HEK293T (cell line): ENCODE measurements around the gene MAPK13.

ENCODE experiments used
- ARNT ChIP-seq: fragments of 450-650 bp; IDR thresholded peaks from 2 replicates; pipeline ENCODE4 v1.6.1; 2017; ENCODE audit warnings: mild to moderate bottlenecking
- BHLHE40 ChIP-seq: fragments of 450-650 bp; IDR thresholded peaks from 2 replicates; pipeline ENCODE4 v1.6.1; 2016; ENCODE audit warnings: mild to moderate bottlenecking, moderate library complexity, borderline replicate concordance
- FOXA1 ChIP-seq: fragments of 450-650 bp; IDR thresholded peaks from 2 replicates; pipeline ENCODE4 v1.6.1; 2016; ENCODE audit warnings: mild to moderate bottlenecking
- FOXM1 ChIP-seq: fragments of 450-650 bp; IDR thresholded peaks from 2 replicates; pipeline ENCODE4 v1.6.1; 2017; ENCODE audit warnings: mild to moderate bottlenecking, borderline replicate concordance
- NFRKB ChIP-seq: fragments of 450-650 bp; IDR thresholded peaks from 2 replicates; pipeline ENCODE4 v1.6.1; 2016; ENCODE audit warnings: mild to moderate bottlenecking, moderate library complexity
- SP1 ChIP-seq: fragments of 450-650 bp; IDR thresholded peaks from 2 replicates; pipeline ENCODE4 v1.6.1; 2017
- SUZ12 ChIP-seq: fragments of 450-650 bp; IDR thresholded peaks from 2 replicates; pipeline ENCODE4 v1.6.1; 2016; ENCODE audit warnings: mild to moderate bottlenecking

DNA sequence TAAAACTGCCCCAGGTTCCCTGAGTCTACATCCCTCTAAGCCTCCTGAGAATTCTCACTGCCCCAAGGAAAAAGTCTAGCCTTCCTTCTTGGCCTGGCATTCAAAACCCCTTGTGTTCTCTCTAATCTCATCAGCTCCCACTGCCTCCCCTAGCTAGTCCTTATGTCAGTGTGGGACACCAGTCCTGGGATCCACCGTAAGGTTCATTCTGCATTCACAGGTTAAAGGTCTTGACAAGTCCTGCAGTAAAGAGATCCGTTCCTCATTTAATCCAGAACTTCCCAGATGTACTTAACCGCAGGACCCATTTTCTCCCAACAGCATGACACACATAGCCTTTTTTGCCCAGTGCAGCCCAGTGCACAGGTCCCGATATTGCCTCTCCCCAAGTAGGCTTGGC is 11.6 kb downstream of the MAPK13 start:
- TF ChIP-seq ARNT (no peak), SP1 (no peak), BHLHE40 (no peak), FOXA1 (no peak), SUZ12 (no peak), FOXM1 (no peak), NFRKB (no peak)
